Medulla oblongata (tissue), 1 donor: Measurements from ENCODE around the gene IPPK.
A peak's percentile ranks its signal among the peaks of the same experiment; 100 is the strongest.

Source experiments
- DNase-seq: peaks from one replicate; pipeline ENCODE4 v3.0.0-alpha.2; 2015; ENCODE audit errors: extremely low spot score

Gene IPPK

GRCh38 chr9:92657296-92658094 is 12.4 kb downstream of the IPPK start:
- DNase-seq: no peak

- no peak for DNase-seq
These were observed 13.4 kb downstream of the IPPK start for GRCh38 chr9:92656537-92656925.

DNA sequence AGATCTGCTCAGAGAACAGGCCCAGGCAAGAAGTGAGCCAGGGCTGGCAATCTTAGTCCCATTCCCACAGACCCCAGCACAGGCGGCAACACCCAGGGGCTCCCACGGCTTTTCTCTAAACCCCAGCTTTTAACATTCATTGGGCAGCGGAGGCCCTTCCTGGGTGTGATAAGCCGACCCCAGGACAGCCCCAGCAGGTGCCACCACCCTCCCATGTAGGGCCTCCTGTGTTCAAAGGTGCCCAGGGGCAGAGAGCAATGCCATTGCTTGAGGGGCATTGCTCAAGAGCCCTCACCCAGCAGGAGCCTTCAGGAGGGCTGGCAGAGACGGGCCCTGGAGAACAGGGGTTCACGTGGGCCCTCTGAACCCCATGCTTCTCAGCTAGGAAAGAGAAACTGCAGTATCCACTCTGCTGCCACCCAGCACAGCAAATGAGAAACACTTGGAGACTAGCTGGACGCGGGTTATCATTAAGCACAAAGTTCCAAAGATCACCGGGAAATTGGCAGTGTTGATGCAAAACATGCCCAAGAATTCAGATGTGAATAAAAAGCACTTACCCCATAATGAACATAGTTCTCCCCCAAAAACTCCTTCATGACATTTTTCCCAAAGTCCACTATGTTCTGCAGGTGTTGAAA is 13.9 kb downstream of the IPPK start:
- DNase-seq: no peak

- no peak for DNase-seq
These were observed 14.6 kb downstream of the IPPK start for GRCh38 chr9:92655366-92655765.

- no peak for DNase-seq
These were observed 15.2 kb downstream of the IPPK start for GRCh38 chr9:92654481-92655301.

- no peak for DNase-seq
These were observed 17.5 kb downstream of the IPPK start for GRCh38 chr9:92652461-92652860.

- DNase-seq: no peak
These were observed 18.9 kb downstream of the IPPK start for GRCh38 chr9:92650839-92651621.

DNA sequence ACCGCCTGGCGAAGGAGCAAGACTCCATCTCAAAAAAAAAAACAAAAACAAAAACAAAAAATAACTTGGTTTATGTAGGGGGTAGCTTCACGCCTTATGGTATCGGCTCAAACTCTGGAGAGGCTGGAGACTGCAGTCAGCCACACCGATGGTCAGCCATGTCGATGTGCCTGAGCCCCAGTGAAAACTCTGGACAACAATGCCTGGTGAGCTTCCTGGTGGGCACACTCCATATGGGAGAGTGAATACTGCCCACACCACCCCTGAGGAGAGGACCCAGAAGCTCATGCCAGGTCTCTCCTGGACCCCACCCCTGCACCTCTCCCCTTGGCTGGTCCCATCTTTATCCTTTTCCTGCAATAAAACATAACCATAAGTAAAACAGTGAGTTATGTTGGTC is 19.6 kb downstream of the IPPK start:
- DNase-seq: no peak

DNA sequence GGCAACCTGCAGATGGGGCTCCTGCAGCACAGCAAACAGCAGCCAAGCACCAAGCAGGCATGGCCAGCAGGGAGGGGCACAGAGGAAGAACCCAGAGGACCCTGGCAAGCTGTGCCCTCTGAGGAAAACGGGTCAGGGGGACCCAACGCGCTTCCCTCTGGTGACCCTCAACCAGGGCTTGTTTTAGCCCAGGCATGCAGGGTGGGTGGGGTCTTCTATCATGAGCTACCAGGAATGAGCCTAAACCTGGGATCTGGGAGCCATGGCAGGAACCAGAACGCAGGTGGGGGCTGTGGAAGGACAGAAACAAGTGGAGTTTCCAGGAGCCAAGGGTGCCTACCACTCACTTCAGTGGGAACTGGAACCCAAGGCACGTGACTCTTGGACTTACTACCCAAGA is 20.9 kb downstream of the IPPK start:
- DNase-seq: no peak

DNA sequence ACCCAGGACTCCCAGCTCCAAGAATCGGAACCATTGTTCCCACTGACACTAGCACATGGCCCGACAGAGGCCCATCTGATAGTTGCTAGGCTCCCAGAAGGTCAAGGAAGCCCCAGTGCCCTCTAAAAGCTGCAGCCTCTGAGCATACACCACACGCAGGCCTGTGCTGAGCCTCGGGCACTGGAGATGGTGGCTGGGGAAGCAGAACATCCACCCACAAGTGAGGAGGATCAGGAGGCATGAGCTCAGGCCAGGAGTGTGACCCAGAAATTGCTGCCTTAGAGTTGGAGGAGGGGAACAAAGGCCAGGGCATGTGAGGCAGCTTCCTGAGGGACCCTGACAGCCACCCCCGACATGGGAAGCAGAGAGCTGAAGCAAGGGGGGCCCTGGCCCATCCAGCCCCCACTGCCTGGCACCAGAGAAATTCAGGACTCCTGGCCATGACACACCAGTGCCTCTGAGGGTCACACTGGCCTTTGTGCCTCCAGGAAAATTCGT is 21.4 kb downstream of the IPPK start:
- DNase-seq: no peak

GRCh38 chr9:92647671-92648473 is 22.1 kb downstream of the IPPK start:
- DNase-seq: peak; percentile 65

DNA sequence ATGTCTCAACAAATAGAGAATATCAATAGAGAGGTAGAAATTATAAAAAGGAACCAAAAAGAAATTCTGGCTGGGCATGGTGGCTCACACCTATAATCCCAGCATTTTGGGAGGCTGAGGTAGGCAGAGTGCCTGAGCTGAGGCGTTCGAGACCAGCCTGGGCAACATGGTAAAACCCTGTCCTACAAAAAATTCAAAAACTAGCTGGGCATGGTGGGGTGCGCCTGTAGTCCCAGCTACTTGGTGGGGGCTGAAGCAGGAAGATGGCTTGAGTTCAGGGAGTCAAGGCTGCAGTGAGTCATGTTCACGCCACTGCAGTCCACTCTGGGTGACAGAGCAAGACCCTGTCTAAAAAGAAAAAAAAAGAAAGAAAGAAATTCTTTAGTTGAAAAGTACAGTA is 24.9 kb downstream of the IPPK start:
- no peak for DNase-seq

GRCh38 chr9:92644278-92644677 is 25.7 kb downstream of the IPPK start:
- DNase-seq: no peak

DNA sequence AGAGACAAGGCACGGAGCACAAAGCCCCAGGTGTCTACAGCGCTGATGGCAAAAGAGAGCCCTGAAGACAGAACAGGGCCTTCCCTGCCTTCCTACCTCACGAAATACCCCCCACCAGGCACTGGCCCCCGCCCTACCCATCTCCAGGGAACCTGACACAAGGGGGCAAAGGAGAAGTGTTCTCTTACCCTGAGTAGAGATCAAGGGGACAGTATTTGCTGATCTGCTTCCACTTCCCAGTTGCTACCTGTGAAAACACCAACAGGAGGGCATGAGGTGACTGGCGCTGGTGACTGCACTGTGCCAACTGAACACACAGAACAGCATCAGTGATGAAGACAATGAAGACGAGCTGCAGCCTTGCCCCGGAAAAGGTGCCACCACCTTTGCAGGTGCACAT is 27.4 kb downstream of the IPPK start:
- DNase-seq: no peak

- no peak for DNase-seq
These were observed 27.9 kb downstream of the IPPK start for GRCh38 chr9:92642041-92642451.

- DNase-seq: no peak
These were observed 28.7 kb downstream of the IPPK start for GRCh38 chr9:92641092-92641809.

- no peak for DNase-seq
These were observed 29.4 kb downstream of the IPPK start for GRCh38 chr9:92640398-92641091.

GRCh38 chr9:92639791-92640271 is 30.1 kb downstream of the IPPK start:
- DNase-seq: no peak

DNA sequence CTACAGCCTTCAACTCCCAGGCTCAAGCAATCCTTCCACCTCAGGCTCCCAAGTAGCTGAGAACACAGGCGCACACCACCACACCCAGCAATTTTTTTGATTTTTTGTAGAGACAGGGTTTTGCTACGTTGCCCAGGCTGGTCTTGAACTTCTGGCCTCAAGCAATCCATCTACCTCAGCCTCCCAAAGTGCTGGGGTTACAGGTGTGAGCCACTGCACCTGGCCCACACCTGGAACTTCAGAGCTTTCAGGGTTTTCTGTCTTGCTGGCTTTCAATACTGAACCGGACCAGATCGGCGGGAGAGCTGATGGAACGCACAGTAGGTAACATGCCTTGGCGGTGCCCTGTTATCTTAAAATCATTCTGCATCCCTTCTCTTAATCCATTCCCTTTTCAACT is 30.8 kb downstream of the IPPK start:
- DNase-seq: no peak
